Gastroesophageal sphincter (tissue), 4 donors: ENCODE results near the gene RPS6KB1. TPM values are rescaled to one million over a fixed set of nuclear protein-coding genes. Genes with fewer than 3 reads are reported as not detected.
A peak's percentile ranks its signal among the peaks of the same experiment; 100 is the strongest.

ENCODE experiments used
- ATAC-seq: fragments of 150-250 bp; one replicate; pipeline ENCODE4 v1.9.1; 2016; ENCODE audit warnings: mild to moderate bottlenecking, moderate library complexity
- H3K27ac ChIP-seq, 4 donors: fragments of 200-600 bp; sonication (generic) in 3 of 4; 1 replicate in 3 of 4; 2 replicates in 1 of 4; pipeline ENCODE4 v1.5.1; 2016 to 2019
- H3K27me3 ChIP-seq: fragments of 200-600 bp; sonication (generic); one replicate; pipeline ENCODE4 v1.5.1; 2019
- H3K36me3 ChIP-seq, 2 donors: fragments of 200-600 bp; sonication (generic); one replicate each; pipeline ENCODE4 v1.5.1; 2019; ENCODE audit warnings: control low read depth in 1 of 2
- H3K4me1 ChIP-seq, 3 donors: fragments of 200-600 bp; sonication (generic); 1 replicate in 2 of 3; 2 replicates in 1 of 3; pipeline ENCODE4 v1.5.1; 2016 to 2019; ENCODE audit warnings: control low read depth in 2 of 3
- H3K4me3 ChIP-seq, 2 donors: fragments of 200-600 bp; sonication (generic); one replicate each; pipeline ENCODE4 v1.5.1; 2019; ENCODE audit warnings: mild to moderate bottlenecking in 1 of 2, moderate library complexity in 1 of 2
- H3K9me3 ChIP-seq, 3 donors: fragments of 200-600 bp; sonication (generic); one replicate each; pipeline ENCODE4 v1.5.1; 2017 to 2019; ENCODE audit warnings: control low read depth in 2 of 3
- EP300 ChIP-seq: sonication (generic); formaldehyde crosslinking; IDR thresholded peaks from one replicate; pipeline ENCODE4 v1.6.1; 2017; ENCODE audit warnings: antibody characterized with exemption, mild to moderate bottlenecking
- POLR2A ChIP-seq, 2 donors: fragments of 450-650 bp; IDR thresholded peaks; one replicate each; pipeline ENCODE4 v1.6.1; 2017; ENCODE audit warnings: antibody characterized with exemption in 2 of 2, mild to moderate bottlenecking in 2 of 2, moderate library complexity in 1 of 2
- POLR2AphosphoS5 ChIP-seq: sonication (generic); formaldehyde crosslinking; IDR thresholded peaks from one replicate; pipeline ENCODE4 v1.6.1; 2017; ENCODE audit warnings: antibody characterized with exemption
- WGBS, 2 donors: methylation state at CpG; one replicate each; pipeline ENCODE4 v1.1.5; 2018; ENCODE audit warnings: low coverage in 1 of 2; 5-methylcytosine and 5-hydroxymethylcytosine counted together
- total RNA-seq, 4 donors: library from RNA; depleted of rRNA; stranded (reverse); fragments of >200 nt; gene quantifications; one replicate each; pipeline ENCODE4 v1.1.0, GENCODE V29; 2016
- TF ChIP-seq, protein P1 (sequence below), 4 experiments: fragments of 200-600 bp in 2 of 4; fragments of 450-650 bp in 2 of 4; sonication (generic) in 1 of 4; IDR thresholded peaks; one replicate each; pipeline ENCODE4 v1.5.1; 2017 to 2019; ENCODE audit warnings: antibody characterized with exemption in 4 of 4, mild to moderate bottlenecking in 2 of 4, moderate library complexity in 2 of 4

The RPS6KB1 gene
- total RNA-seq: 10 to 100 TPM; 19.2 to 36.3 (median 27.6) TPM

DNA sequence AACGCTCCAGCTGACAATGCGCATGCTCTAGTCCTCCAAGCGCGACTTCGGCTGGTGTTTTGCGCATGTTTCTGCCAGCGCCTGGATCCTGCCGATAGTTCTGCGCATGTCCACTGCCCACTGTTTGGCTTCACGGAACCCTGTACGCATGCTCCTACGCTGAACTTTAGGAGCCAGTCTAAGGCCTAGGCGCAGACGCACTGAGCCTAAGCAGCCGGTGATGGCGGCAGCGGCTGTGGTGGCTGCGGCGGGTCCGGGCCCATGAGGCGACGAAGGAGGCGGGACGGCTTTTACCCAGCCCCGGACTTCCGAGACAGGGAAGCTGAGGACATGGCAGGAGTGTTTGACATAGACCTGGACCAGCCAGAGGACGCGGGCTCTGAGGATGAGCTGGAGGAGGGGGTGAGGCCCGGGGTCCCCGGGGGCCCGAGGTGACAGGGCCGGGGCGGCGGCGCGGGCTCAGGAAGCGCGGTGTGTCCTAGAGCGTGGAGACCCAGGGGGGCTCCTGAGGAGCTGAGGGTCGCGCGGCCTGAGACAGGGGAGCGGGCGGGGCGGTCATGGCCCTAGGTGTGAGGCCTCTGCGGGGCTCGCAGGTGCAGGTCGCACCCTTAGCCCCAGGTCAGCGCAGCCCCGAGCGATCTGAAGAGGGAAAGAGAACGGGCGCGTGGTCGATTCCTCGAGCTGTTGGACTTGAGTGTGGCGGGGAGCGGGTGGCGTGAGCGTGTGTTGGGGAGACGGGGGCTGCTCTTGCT is at the start of gene RPS6KB1, which contains the start of gene TUBD1:
Gene RPS6KB1, plus strand, starts transcription at position 198 of the 752 bp plus-strand sequence. Its CDS starts 64 bp downstream, at position 262.
Gene TUBD1, minus strand, starts transcription at position 20 of the 752 bp plus-strand sequence. CDS start 1,941 bp downstream, outside the sequence.
- Histone ChIP-seq H3K36me3 (peaks cover 0 to 26% of the 10 kb centered on the region in 2 donors), H3K9me3 (no peaks in the 10 kb centered on the region), H3K27ac (peak within 1 kb of the TSS; percentile 80 to 98 (median 93)), H3K4me1 (peaks cover 0 to 58% (median 3%) of the 10 kb centered on the region in 3 donors), H3K27me3 (no peaks in the 10 kb centered on the region), H3K4me3 (peak within 1 kb of the TSS; percentile 74 to 99)
- 0% methylated on average over 1 to 17 of the region's 61 CpGs for WGBS, 2 donors
- TF ChIP-seq POLR2AphosphoS5 (peak; percentile 93), EP300 (no peak), POLR2A (IDR thresholded peaks at IDR 0.05) (peak; percentile 85 to 92)
- ATAC-seq: peak; percentile 98

DNA sequence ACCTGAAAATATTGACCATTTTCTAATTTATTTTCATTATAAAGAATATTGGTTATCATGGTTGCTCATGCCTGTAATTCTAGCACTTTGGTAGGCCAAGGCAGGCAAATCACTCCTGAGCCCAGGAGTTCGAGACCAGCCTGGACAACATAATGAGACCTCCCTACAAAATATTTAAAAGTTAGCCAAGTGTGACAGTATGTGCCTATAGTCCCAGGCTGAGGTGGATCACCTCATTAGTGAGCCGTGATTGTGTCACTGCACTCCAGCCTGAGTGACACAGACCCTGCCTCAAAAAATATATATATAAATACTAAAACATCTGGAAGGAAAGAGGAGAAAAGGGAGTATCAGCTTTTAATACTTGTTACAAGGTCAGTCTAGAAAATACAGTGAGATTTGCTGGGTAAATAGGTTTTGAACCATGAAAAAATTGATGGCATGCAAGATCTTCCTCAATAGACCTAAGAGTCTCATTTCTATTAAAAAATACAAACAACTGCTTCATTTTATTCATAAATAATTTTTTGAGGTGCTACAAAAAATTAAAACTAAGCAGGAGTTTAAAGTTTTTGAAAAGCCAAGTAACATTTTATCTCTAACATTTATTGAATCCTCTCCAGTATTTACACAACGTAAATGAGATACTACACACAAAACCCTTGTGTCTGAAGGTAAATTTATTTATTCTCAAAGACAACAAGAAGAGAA is 47.9 kb upstream of the RPS6KB1 start:
- H3K27ac ChIP-seq: peak overlapping the region in 3 of 4 donors; percentile 87 to 94 (median 90)
- H3K27me3 ChIP-seq: no peaks in the 10 kb centered on the region
- TF ChIP-seq POLR2A (IDR thresholded peaks at IDR 0.05) (no peak), POLR2AphosphoS5 (no peak), EP300 (no peak)
- TF ChIP-seq, protein P1, sequence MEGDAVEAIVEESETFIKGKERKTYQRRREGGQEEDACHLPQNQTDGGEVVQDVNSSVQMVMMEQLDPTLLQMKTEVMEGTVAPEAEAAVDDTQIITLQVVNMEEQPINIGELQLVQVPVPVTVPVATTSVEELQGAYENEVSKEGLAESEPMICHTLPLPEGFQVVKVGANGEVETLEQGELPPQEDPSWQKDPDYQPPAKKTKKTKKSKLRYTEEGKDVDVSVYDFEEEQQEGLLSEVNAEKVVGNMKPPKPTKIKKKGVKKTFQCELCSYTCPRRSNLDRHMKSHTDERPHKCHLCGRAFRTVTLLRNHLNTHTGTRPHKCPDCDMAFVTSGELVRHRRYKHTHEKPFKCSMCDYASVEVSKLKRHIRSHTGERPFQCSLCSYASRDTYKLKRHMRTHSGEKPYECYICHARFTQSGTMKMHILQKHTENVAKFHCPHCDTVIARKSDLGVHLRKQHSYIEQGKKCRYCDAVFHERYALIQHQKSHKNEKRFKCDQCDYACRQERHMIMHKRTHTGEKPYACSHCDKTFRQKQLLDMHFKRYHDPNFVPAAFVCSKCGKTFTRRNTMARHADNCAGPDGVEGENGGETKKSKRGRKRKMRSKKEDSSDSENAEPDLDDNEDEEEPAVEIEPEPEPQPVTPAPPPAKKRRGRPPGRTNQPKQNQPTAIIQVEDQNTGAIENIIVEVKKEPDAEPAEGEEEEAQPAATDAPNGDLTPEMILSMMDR (IDR thresholded peaks at IDR 0.05): no peak
- peaks cover 0 to 10% of the 10 kb centered on the region in 2 donors for H3K36me3 ChIP-seq
- H3K4me1 ChIP-seq: peaks cover 10 to 79% (median 16%) of the 10 kb centered on the region in 3 donors
- 56 to 67% methylated on average over 1 to 2 of the region's 3 CpGs for WGBS, 2 donors
- H3K9me3 ChIP-seq: no peaks in the 10 kb centered on the region
- no peak for ATAC-seq
- H3K4me3 ChIP-seq: no peak overlapping the region

DNA sequence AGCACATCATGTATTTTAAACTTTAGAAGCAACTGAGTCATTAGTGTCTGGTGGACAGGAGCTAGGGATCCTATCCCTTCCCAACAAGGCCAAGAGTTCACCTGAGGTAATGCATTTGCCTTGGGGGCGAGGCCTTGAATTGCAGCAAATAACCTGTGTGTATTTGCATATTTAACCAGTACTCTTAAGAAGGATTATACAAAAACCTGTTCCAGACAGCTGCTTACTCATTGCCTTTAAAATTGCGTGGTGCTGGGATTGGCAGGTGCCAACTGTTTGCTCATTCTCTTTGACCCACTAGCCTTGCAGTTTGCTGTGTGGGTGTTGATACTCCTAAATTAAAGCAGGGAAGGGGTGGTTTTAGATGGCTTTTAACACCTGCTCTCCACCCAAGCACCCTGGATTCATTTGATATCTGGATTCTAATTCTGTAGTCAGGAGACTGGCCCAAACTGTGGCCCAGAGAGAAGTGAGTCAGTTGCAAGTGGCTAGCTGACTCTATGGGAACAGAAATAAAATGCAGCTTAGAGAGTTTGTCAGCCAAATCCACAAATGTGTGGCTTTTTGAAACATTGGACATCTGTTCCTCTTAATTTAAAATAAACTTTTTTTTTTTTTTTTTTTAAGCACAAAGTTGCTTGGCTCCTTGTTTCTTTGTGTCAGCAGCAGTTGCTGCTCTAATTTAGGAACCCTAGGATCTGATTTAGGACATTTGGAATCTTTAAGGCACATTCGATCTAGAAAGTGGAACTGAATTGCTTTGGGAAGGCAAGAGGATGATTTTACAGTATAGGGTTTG is 47.1 kb upstream of the RPS6KB1 start:
- Histone ChIP-seq H3K4me3 (no peak overlapping the region), H3K9me3 (no peaks in the 10 kb centered on the region), H3K27me3 (no peaks in the 10 kb centered on the region), H3K27ac (peak overlapping the region; percentile 85 to 94 (median 88)), H3K4me1 (peaks cover 5 to 74% (median 16%) of the 10 kb centered on the region in 3 donors), H3K36me3 (peaks cover 0 to 7% of the 10 kb centered on the region in 2 donors)
- 30 to 42% methylated on average over 3 of the region's 3 CpGs for WGBS, 2 donors
- peak; percentile 8 for ATAC-seq
- TF ChIP-seq POLR2AphosphoS5 (peak; percentile 30), POLR2A (IDR thresholded peaks at IDR 0.05) (no peak), EP300 (no peak)
- TF ChIP-seq, protein P1 (IDR thresholded peaks at IDR 0.05): no peak

DNA sequence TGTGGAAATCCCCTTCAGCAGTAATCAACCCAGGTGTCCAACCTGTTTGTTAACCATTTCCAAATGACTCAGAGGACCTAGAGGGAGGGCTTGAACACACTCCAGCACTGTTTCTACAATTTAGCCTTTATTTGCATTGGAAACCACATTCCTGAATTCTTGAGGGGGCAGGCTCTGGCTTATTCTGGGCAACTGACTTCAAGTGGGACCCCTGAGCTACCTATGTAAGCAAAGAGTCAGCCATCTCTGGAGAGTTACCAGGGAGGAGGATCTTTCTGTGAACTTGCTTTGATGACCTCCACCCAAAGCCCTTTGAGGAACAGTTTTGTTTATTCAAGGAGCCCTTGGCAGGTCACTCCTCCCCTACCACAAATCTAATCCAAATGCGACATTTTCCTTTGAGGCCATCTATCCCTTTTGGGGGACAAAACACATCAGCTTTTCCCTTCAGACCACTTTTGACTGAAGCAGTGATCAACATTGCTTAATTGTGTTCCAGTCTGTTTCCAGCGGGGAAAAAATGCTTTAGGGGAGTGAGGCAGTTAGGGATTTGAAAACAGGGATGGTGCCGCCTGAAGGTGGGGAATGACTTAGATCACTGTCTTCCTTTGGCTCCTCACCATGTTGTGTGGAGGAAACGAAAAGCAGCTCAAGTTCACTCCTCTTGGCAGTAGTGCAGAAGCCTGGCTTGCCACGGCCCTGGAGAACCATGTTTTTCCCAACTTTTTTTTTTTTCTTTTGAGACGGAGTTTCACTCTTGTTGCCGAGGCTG is 46.3 kb upstream of the RPS6KB1 start:
- H3K27me3 ChIP-seq: no peaks in the 10 kb centered on the region
- no peak for TF ChIP-seq POLR2A (IDR thresholded peaks at IDR 0.05)
- TF ChIP-seq EP300: no peak
- TF ChIP-seq, protein P1 (IDR thresholded peaks at IDR 0.05): no peak
- TF ChIP-seq POLR2AphosphoS5: peak; percentile 67
- peak overlapping the region in 1 of 2 donors; percentile 0 for H3K4me3 ChIP-seq
- peaks cover 0 to 7% of the 10 kb centered on the region in 2 donors for H3K36me3 ChIP-seq
- peak; percentile 75 for ATAC-seq
- 4 to 19% methylated on average over 5 to 6 of the region's 7 CpGs for WGBS, 2 donors
- peak overlapping the region; percentile 85 to 94 (median 88) for H3K27ac ChIP-seq
- no peaks in the 10 kb centered on the region for H3K9me3 ChIP-seq
- H3K4me1 ChIP-seq: peaks cover 4 to 74% (median 21%) of the 10 kb centered on the region in 3 donors
